Smooth muscle cell (in vitro differentiated cells): ENCODE measurements around the gene WDR75. TPM values are rescaled to one million over a fixed set of nuclear protein-coding genes. Genes with fewer than 3 reads are reported as not detected.

Source experiments
- DNase-seq: peaks from one replicate; lab custom pipeline; 2025; ENCODE audit not compliant: unreplicated experiment; lab: John Stamatoyannopoulos, UW
- H2AFZ ChIP-seq: fragments of 200-600 bp; sonication (generic); 2 replicates; pipeline ENCODE4 v1.6.0; 2016; ENCODE audit warnings: antibody characterized with exemption, low read depth, mild to moderate bottlenecking
- H3F3A ChIP-seq: fragments of 200-600 bp; sonication (generic); 2 replicates; pipeline ENCODE4 v1.6.0; 2017; ENCODE audit warnings: antibody characterized with exemption, low read depth
- H3K27ac ChIP-seq: fragments of 200-600 bp; sonication (generic); 2 replicates; pipeline ENCODE4 v1.5.1; 2016; ENCODE audit warnings: low read depth, mild to moderate bottlenecking
- H3K27me3 ChIP-seq: fragments of 200-600 bp; sonication (generic); 2 replicates; pipeline ENCODE4 v1.6.1; 2016; ENCODE audit warnings: low read depth, mild to moderate bottlenecking
- H3K36me3 ChIP-seq: fragments of 200-600 bp; sonication (generic); 2 replicates; pipeline ENCODE4 v1.5.1; 2016; ENCODE audit warnings: low read depth
- H3K4me1 ChIP-seq: fragments of 200-600 bp; sonication (generic); 2 replicates; pipeline ENCODE4 v1.5.1; 2016; ENCODE audit warnings: low read depth
- H3K4me2 ChIP-seq: fragments of 200-600 bp; sonication (generic); 2 replicates; pipeline ENCODE4 v1.6.0; 2016; ENCODE audit warnings: mild to moderate bottlenecking
- H3K4me3 ChIP-seq: fragments of 200-600 bp; sonication (generic); 2 replicates; pipeline ENCODE4 v1.5.1; 2016; ENCODE audit warnings: mild to moderate bottlenecking
- H3K79me2 ChIP-seq: fragments of 200-600 bp; sonication (generic); 2 replicates; pipeline ENCODE4 v1.6.0; 2016; ENCODE audit warnings: low read depth, mild to moderate bottlenecking
- H3K9ac ChIP-seq: fragments of 200-600 bp; sonication (generic); 2 replicates; pipeline ENCODE4 v1.6.0; 2016; ENCODE audit warnings: low read depth
- H3K9me3 ChIP-seq: fragments of 200-600 bp; sonication (generic); replicated peaks from 2 replicates; pipeline ENCODE4 v1.5.1; 2016; ENCODE audit warnings: low read depth
- H4K20me1 ChIP-seq: fragments of 200-600 bp; sonication (generic); 2 replicates; pipeline ENCODE4 v1.6.0; 2016; ENCODE audit warnings: low read depth
- WGBS: methylation state at CpG from one replicate; pipeline ENCODE4 v1.1.7; 2016; ENCODE audit warnings: low lambda C conversion rate; 5-methylcytosine and 5-hydroxymethylcytosine counted together
- polyA plus RNA-seq: library from polyadenylated mRNA; unstranded; fragments of >200 nt; fragmentation: Nextera tagmentation; extraction: Ambion mirVana; gene quantifications from 2 replicates; pipeline ENCODE4 v1.2.1, GENCODE V29; 2016
- total RNA-seq: library from RNA; depleted of rRNA; stranded (reverse); fragments of >200 nt; gene quantifications from 2 replicates; pipeline ENCODE4 v1.2.3, GENCODE V29; 2014
- TF ChIP-seq, protein P1 (sequence below): fragments of 200-600 bp; sonication (generic); IDR thresholded peaks from 2 replicates; pipeline ENCODE4 v1.5.1; 2017; ENCODE audit warnings: borderline replicate concordance, mild to moderate bottlenecking, antibody characterized with exemption; ENCODE audit not compliant: insufficient read depth, poor library complexity, severe bottlenecking

Gene WDR75
- total and polyA plus RNA-seq, 2 experiments from 2014 or later: 22.7 to 63.0 TPM

DNA sequence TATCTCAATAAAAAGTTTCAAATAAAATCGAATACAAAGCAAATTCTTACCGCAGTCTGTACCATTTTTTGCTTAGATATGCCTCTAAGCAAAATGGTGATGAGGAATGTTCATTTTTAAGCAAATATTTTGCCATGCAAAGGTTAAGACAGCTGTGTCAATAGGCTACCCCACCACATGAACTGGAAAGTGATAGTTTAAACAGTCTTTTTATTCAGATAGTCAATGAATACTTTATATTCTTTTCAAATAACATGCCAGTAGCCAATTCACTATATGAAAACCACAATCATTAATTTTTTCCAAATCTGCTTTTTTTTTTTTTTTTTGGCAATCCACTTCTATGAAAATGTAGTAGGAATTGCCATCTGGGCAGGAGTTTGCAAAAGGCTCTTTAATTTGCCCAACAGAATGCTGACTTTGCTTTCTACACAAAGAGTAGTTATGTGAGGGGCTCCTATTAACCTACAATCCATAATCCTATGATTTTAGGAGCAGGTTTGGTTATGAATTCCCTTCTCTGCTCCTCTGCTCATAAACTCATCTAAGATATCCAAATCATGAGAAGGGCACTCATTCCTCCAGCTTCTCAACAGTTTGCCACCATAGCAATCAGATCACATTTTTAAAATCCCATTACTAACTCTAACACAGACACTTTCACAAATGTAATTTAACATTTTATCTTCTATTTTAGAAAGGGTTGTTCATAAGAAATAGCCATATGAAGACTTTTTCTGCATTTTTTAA is 70.1 kb downstream of the WDR75 start:
- H3K27ac ChIP-seq: no peak overlapping the region

DNA sequence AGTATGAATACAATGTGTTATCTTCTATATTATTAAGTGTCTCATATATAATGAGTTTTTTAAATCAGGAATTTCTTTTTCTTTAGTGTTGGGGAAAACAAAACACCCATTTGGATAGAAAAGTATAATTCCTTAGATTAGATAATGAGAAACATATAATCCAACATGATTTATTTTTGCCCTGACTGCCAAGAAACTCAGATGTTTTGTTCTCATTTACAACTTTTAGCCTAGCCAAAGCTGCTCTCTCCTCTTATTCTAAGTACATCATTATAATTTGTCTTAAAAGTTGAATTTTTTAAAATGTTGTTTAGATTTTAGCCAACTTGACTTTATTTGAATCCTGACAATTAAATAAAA is 70.7 kb downstream of the WDR75 start:
- no peak overlapping the region for H3K4me2 ChIP-seq
- no peaks in the 10 kb centered on the region for H3K9me3 ChIP-seq
- H4K20me1 ChIP-seq: no peaks in the 10 kb centered on the region
- DNase-seq: no peak
- H3K36me3 ChIP-seq: no peaks in the 10 kb centered on the region
- no peak overlapping the region for H3K27ac ChIP-seq
- no peaks in the 10 kb centered on the region for H3K4me1 ChIP-seq
- TF ChIP-seq, protein P1, sequence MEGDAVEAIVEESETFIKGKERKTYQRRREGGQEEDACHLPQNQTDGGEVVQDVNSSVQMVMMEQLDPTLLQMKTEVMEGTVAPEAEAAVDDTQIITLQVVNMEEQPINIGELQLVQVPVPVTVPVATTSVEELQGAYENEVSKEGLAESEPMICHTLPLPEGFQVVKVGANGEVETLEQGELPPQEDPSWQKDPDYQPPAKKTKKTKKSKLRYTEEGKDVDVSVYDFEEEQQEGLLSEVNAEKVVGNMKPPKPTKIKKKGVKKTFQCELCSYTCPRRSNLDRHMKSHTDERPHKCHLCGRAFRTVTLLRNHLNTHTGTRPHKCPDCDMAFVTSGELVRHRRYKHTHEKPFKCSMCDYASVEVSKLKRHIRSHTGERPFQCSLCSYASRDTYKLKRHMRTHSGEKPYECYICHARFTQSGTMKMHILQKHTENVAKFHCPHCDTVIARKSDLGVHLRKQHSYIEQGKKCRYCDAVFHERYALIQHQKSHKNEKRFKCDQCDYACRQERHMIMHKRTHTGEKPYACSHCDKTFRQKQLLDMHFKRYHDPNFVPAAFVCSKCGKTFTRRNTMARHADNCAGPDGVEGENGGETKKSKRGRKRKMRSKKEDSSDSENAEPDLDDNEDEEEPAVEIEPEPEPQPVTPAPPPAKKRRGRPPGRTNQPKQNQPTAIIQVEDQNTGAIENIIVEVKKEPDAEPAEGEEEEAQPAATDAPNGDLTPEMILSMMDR: no peak
- H3K4me3 ChIP-seq: no peak overlapping the region
- no peak overlapping the region for H3K9ac ChIP-seq
- H3K27me3 ChIP-seq: no peaks in the 10 kb centered on the region
- H3F3A ChIP-seq: no peaks in the 10 kb centered on the region
- no peaks in the 10 kb centered on the region for H3K79me2 ChIP-seq
- H2AFZ ChIP-seq: no peak overlapping the region

More for the DNA sequence above, 70.1 kb downstream of the WDR75 start:
- TF ChIP-seq, protein P1: no peak
- no peaks in the 10 kb centered on the region for H3K79me2 ChIP-seq
- H3K9ac ChIP-seq: no peak overlapping the region
- H3K4me2 ChIP-seq: no peak overlapping the region
- H3K4me3 ChIP-seq: no peak overlapping the region
- H3K4me1 ChIP-seq: no peaks in the 10 kb centered on the region
- DNase-seq: no peak
- H4K20me1 ChIP-seq: no peaks in the 10 kb centered on the region
- no peaks in the 10 kb centered on the region for H3K36me3 ChIP-seq
- 96% methylated on average over 2 of the region's 2 CpGs for WGBS
- H3K27me3 ChIP-seq: no peaks in the 10 kb centered on the region
- H3K9me3 ChIP-seq: no peaks in the 10 kb centered on the region
- H2AFZ ChIP-seq: no peak overlapping the region
- H3F3A ChIP-seq: no peaks in the 10 kb centered on the region

DNA sequence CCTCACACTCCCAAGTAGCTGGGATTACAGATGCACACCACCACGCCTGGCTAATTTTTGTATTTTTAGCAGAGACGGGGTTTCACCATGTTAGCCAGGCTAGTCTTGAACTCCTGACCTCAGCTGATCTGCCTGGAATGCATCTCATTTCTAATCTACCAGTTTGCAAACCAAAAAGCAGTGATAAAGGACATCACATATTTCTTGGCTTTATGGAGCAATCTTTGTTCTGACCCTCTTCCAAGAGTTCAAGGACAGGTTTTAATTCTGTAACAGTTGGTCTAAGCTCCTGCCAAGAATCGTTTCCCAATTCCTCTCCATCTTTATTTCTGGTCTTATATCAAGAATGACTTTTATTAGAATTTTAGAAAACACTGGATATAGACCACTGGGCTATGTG is 71.6 kb downstream of the WDR75 start:
- Histone ChIP-seq H3K4me3 (no peak overlapping the region), H3K79me2 (no peaks in the 10 kb centered on the region), H3K27ac (no peak overlapping the region), H2AFZ (no peak overlapping the region), H4K20me1 (no peaks in the 10 kb centered on the region), H3F3A (no peaks in the 10 kb centered on the region), H3K4me1 (no peaks in the 10 kb centered on the region), H3K36me3 (no peaks in the 10 kb centered on the region), H3K9ac (no peak overlapping the region), H3K27me3 (no peaks in the 10 kb centered on the region), H3K4me2 (no peak overlapping the region), H3K9me3 (no peaks in the 10 kb centered on the region)
- TF ChIP-seq, protein P1: no peak
- DNase-seq: no peak
- WGBS: 96% methylated on average over 3 of the region's 3 CpGs

DNA sequence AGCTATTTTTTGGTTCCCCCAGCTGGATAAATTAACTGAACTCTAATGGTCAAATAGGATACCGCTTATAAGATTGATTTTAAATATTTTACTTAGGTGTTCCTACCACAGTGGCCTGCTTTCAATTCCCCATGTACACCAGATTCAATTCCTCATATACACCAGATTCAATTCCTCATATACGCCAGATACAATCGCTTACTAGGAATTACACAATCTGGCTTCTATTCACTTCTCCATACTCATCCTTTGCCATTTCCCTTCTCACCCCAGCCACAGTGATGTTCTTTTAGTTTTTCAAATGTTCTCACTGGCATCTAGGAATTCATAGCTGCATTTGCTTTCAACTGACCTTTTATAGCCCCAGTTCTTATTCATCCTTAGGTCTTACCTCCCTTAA is 72.8 kb downstream of the WDR75 start:
- Histone ChIP-seq H3K4me1 (no peaks in the 10 kb centered on the region), H4K20me1 (no peaks in the 10 kb centered on the region), H3K4me2 (no peak overlapping the region), H3K27ac (no peak overlapping the region), H3K79me2 (no peaks in the 10 kb centered on the region), H3K9me3 (no peaks in the 10 kb centered on the region), H3K9ac (no peak overlapping the region), H3K36me3 (no peaks in the 10 kb centered on the region), H3F3A (no peaks in the 10 kb centered on the region), H2AFZ (no peak overlapping the region), H3K27me3 (no peaks in the 10 kb centered on the region), H3K4me3 (no peak overlapping the region)
- 99% methylated on average over 3 of the region's 3 CpGs for WGBS
- DNase-seq: no peak
- TF ChIP-seq, protein P1: no peak
